Measurements from ENCODE around the gene CYB5RL.

CYB5RL gene

GRCh38 chr1:54157401-54157800, 42.4 kb downstream of the CYB5RL start:
- DNase-seq, result no peak

DNA sequence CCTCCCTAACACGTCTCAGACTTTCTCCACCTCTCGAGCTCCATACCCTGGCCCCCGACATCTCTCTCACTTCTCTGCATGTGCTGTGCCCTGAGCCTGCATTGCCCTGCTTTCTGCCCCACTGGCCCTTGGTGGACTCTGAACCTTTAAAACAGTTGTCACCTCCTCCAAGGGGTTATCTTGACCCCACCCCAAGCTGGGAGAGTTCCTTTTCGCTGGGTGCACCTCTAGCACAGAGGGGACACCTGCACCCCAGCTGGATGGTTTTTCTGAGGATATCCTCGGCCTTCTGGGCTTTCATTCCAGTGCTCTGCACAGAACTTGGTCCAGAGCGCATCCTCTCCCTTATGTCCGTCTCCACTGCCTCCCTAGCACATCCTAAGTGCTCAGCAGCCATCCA, 42.8 kb downstream of the CYB5RL start:
- no peak for DNase-seq

DNA sequence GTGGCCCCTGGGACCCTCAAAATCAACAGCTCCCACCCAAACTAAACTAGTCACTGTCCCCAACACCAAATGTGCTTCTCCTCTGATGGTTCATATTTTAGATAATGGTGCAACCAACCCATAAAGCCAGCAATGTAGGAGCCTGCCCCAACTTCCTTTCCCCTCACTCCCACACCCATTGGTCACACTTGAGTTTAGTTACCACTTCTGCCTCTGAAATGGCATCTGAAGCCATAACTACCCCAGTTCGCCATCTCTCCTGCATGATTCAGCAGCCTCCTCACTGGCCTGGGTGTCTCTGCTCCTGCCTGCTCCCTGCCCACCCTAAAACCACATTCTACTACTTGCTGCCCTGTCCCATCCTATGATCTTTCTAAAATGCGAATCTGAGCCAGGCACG, 43.6 kb downstream of the CYB5RL start:
- DNase-seq, result no peak

- no peak for DNase-seq
Measured at GRCh38 chr1:54153535-54154439, 46.0 kb downstream of the CYB5RL start.

DNA sequence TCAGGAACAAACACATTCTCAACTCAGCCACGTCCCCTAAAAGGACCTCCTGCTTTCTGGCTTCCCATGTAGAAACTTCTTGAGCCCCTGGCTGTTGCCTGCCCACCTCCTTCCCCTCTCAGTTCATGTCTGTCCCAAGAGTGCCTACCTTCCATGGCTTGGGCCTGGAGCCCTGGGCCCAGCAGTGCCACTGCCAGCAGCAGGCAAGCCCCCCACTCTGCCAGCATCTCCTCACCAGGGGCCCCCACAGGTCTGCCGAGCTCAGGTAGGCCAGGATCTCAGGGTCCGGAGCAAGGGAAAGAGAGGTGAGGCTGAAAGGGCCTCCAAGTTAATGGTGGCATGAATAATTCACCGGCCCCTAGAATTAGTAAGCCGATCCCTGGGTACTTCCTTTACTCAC, 47.1 kb downstream of the CYB5RL start, which contains the start of gene CDCP2:
Gene CDCP2, minus strand, starts transcription at position 305 of the 400 bp plus-strand sequence. Its CDS starts 78 bp downstream, at position 227.
- DNase-seq, result no peak

DNA sequence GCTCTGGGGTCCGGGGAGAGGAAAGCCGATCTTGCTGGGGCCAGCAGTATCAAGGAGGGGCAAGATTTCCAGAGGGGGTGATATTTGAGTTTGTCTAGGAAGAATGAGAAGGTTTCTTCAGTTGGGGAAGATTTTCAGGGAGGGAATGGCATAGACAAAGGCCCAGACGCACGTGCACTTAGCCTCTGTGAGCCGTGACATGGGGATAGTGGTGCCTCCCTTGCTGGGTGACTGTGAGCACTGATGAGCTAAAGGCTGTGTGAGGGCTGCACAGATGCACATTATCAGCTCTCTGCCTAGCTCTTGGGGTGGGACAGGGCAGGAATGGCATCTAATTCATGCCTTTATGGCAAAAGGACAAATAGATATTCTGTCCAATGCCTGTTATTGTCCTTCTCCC, 48.8 kb downstream of the CYB5RL start:
- no peak for DNase-seq

Measured in central memory CD4-positive, alpha-beta T cell (primary cell).